Liver (tissue), 9 donors: ENCODE results near the gene MC4R. TPM values are rescaled to one million over a fixed set of nuclear protein-coding genes. Genes with fewer than 3 reads are reported as not detected.

Experiments
- DNase-seq: peaks from one replicate; pipeline ENCODE4 v3.0.0-alpha.2; 2017; ENCODE audit warnings: low spot score
- H3K27ac ChIP-seq, 2 donors: one replicate each; pipeline ENCODE4 v1.7.0; 2013; ENCODE audit warnings: inconsistent platforms in 2 of 2, low read length in 2 of 2, control low read depth in 1 of 2, low read depth in 1 of 2, mild to moderate bottlenecking in 1 of 2
- H3K27me3 ChIP-seq, 4 donors: one replicate each; pipeline versions ENCODE4 v1.6.1 to v1.7.0; 2013; ENCODE audit warnings: low read length in 3 of 4, inconsistent platforms in 1 of 4, mild to moderate bottlenecking in 1 of 4, moderate library complexity in 1 of 4; ENCODE audit not compliant: control insufficient read depth in 4 of 4, insufficient read depth in 4 of 4
- H3K36me3 ChIP-seq, 4 donors: one replicate each; pipeline versions ENCODE4 v1.6.1 to v1.7.0; 2013; ENCODE audit warnings: low read length in 3 of 4, mild to moderate bottlenecking in 3 of 4, low read depth in 1 of 4, moderate library complexity in 1 of 4; ENCODE audit not compliant: control insufficient read depth in 4 of 4, insufficient read depth in 3 of 4
- H3K4me1 ChIP-seq, 4 donors: one replicate each; pipeline versions ENCODE4 v1.6.1 to v1.7.0; 2013; ENCODE audit warnings: low read length in 3 of 4, mild to moderate bottlenecking in 3 of 4, moderate library complexity in 1 of 4; ENCODE audit not compliant: control insufficient read depth in 4 of 4, insufficient read depth in 4 of 4
- H3K4me3 ChIP-seq, 3 donors: one replicate each; pipeline versions ENCODE4 v1.6.1 to v1.7.0; 2013; ENCODE audit warnings: low read length in 3 of 3, control low read depth in 1 of 3, low read depth in 1 of 3, mild to moderate bottlenecking in 1 of 3
- H3K9ac ChIP-seq, 2 donors: one replicate each; pipeline ENCODE4 v1.7.0; 2013; ENCODE audit warnings: low read length in 2 of 2, mild to moderate bottlenecking in 2 of 2, moderate library complexity in 2 of 2, control low read depth in 1 of 2, low read depth in 1 of 2
- H3K9me3 ChIP-seq, 4 donors: one replicate each; pipeline versions ENCODE4 v1.6.1 to v1.7.0; 2013; ENCODE audit warnings: low read length in 3 of 4; ENCODE audit not compliant: control insufficient read depth in 4 of 4
- CTCF ChIP-seq: fragments of 150-350 bp; IDR thresholded peaks from 2 replicates; pipeline ENCODE4 v1.5.1; 2017; ENCODE audit warnings: improper control_type of control experiment, low read depth, low read length; ENCODE audit not compliant: missing input control
- EGR1 ChIP-seq, 2 donors: IDR thresholded peaks; 2 replicates each; pipeline ENCODE4 v1.6.1; 2016 to 2018; ENCODE audit warnings: antibody characterized with exemption in 2 of 2, low read depth in 2 of 2
- FOXA1 ChIP-seq: IDR thresholded peaks from 2 replicates; pipeline ENCODE4 v1.6.1; 2016; ENCODE audit warnings: antibody characterized with exemption
- FOXA2 ChIP-seq: IDR thresholded peaks from 2 replicates; pipeline ENCODE4 v1.6.1; 2016; ENCODE audit warnings: antibody characterized with exemption
- GABPA ChIP-seq, 2 donors: IDR thresholded peaks in 1 of 2; conservative IDR thresholded peaks in 1 of 2; 2 replicates each; pipeline ENCODE4 v1.6.1; 2016; ENCODE audit warnings: antibody characterized with exemption in 2 of 2, mild to moderate bottlenecking in 1 of 2, moderate library complexity in 1 of 2
- HNF4A ChIP-seq, 2 donors: conservative IDR thresholded peaks; 2 replicates each; pipeline ENCODE4 v1.6.1; 2016; ENCODE audit warnings: antibody characterized with exemption in 2 of 2, mild to moderate bottlenecking in 2 of 2
- HNF4G ChIP-seq: IDR thresholded peaks from 2 replicates; pipeline ENCODE4 v1.6.1; 2016; ENCODE audit warnings: antibody characterized with exemption
- JUND ChIP-seq, 2 donors: IDR thresholded peaks; 2 replicates each; pipeline ENCODE4 v1.6.1; 2016; ENCODE audit warnings: antibody characterized with exemption in 2 of 2
- MAX ChIP-seq: IDR thresholded peaks from 2 replicates; pipeline ENCODE4 v1.6.1; 2016; ENCODE audit warnings: antibody characterized with exemption
- NR2F2 ChIP-seq: IDR thresholded peaks from 2 replicates; pipeline ENCODE4 v1.6.1; 2016; ENCODE audit warnings: antibody characterized with exemption
- RAD21 ChIP-seq, 2 donors: IDR thresholded peaks; 2 replicates each; pipeline ENCODE4 v1.6.1; 2016; ENCODE audit warnings: antibody characterized with exemption in 2 of 2, mild to moderate bottlenecking in 2 of 2
- RXRA ChIP-seq, 2 donors: IDR thresholded peaks; 2 replicates each; pipeline ENCODE4 v1.6.1; 2017 to 2018; ENCODE audit warnings: antibody characterized with exemption in 2 of 2, mild to moderate bottlenecking in 1 of 2
- SP1 ChIP-seq: IDR thresholded peaks from 2 replicates; pipeline ENCODE4 v1.6.1; 2018; ENCODE audit warnings: antibody characterized with exemption, mild to moderate bottlenecking
- TAF1 ChIP-seq: conservative IDR thresholded peaks from 2 replicates; pipeline ENCODE4 v1.6.1; 2016; ENCODE audit warnings: antibody characterized with exemption, mild to moderate bottlenecking
- YY1 ChIP-seq: IDR thresholded peaks from 2 replicates; pipeline ENCODE4 v1.6.1; 2016; ENCODE audit warnings: antibody characterized with exemption, mild to moderate bottlenecking
- WGBS: extraction: QIAGEN DNeasy Blood & Tissue Kit; methylation state at CpG from one replicate; pipeline ENCODE4 v1.1.7; 2013; 5-methylcytosine and 5-hydroxymethylcytosine counted together
- polyA plus RNA-seq, 2 donors: library from polyadenylated mRNA; stranded (reverse) in 1 of 2; unstranded in 1 of 2; fragments of 200-250 nt in 1 of 2; fragments of >200 nt in 1 of 2; fragmentation: Nextera tagmentation in 1 of 2; extraction: Ambion mirVana in 1 of 2; gene quantifications; one replicate each; pipeline versions ENCODE4 v1.2.1 to v1.2.3, GENCODE V29; 2013 to 2015
- total RNA-seq, 2 donors: library from RNA; depleted of rRNA; stranded (reverse); fragments of >200 nt; gene quantifications; one replicate each; pipeline ENCODE4 v1.2.3, GENCODE V29; 2014
- TF ChIP-seq, protein P1 (sequence below): IDR thresholded peaks from 2 replicates; pipeline ENCODE4 v1.6.1; 2016; ENCODE audit warnings: antibody characterized with exemption
- TF ChIP-seq, protein P2 (sequence below): IDR thresholded peaks from 2 replicates; pipeline ENCODE4 v1.6.1; 2016; ENCODE audit warnings: antibody characterized with exemption, mild to moderate bottlenecking
- TF ChIP-seq, protein P3 (sequence below): IDR thresholded peaks from 2 replicates; pipeline ENCODE4 v1.6.1; 2016; ENCODE audit warnings: antibody characterized with exemption
- donor health status: healthy.
- donor health status: healthy.
- donor health status: healthy.
- donor health status: healthy.
- donor health status: healthy.

MC4R gene
- total and polyA plus RNA-seq, 4 donors = not detected

DNA sequence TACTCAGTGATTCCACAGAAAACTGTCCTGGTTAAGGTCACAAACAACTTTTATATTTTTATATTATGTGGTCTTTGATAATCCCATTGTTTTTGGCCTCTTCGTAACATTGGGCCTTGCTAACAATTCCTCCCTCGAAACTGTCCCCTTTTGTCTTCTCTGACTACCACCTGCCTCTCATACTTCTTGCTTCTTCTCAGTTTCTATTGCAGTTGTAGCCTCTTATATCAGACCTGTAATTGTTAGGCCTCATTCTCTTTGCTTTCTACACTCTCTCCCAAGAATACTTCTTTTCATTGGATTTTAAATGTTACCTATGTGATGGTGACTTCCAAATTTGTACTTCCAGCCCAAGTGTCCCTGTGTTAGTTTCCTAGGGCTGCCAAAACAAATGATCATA is 44.7 kb downstream of the MC4R start:
- H3K4me1 ChIP-seq = no peaks in the 10 kb centered on the region
- no peak overlapping the region for H3K4me3 ChIP-seq
- no peaks in the 10 kb centered on the region for H3K36me3 ChIP-seq
- H3K27me3 ChIP-seq = no peaks in the 10 kb centered on the region
- TF ChIP-seq FOXA2 = no peak
- TF ChIP-seq CTCF = no peak
- TF ChIP-seq NR2F2 = no peak
- TF ChIP-seq, protein P1, sequence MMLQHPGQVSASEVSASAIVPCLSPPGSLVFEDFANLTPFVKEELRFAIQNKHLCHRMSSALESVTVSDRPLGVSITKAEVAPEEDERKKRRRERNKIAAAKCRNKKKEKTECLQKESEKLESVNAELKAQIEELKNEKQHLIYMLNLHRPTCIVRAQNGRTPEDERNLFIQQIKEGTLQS = no peak
- TF ChIP-seq RXRA (IDR thresholded peaks at IDR 0.05) = no peak
- TF ChIP-seq JUND (IDR thresholded peaks at IDR 0.05) = no peak
- TF ChIP-seq GABPA (IDR thresholded peaks at IDR 0.05 in 1 of 2, conservative IDR thresholded peaks at IDR 0.05 in 1 of 2) = no peak
- TF ChIP-seq MAX = no peak
- TF ChIP-seq, protein P2, sequence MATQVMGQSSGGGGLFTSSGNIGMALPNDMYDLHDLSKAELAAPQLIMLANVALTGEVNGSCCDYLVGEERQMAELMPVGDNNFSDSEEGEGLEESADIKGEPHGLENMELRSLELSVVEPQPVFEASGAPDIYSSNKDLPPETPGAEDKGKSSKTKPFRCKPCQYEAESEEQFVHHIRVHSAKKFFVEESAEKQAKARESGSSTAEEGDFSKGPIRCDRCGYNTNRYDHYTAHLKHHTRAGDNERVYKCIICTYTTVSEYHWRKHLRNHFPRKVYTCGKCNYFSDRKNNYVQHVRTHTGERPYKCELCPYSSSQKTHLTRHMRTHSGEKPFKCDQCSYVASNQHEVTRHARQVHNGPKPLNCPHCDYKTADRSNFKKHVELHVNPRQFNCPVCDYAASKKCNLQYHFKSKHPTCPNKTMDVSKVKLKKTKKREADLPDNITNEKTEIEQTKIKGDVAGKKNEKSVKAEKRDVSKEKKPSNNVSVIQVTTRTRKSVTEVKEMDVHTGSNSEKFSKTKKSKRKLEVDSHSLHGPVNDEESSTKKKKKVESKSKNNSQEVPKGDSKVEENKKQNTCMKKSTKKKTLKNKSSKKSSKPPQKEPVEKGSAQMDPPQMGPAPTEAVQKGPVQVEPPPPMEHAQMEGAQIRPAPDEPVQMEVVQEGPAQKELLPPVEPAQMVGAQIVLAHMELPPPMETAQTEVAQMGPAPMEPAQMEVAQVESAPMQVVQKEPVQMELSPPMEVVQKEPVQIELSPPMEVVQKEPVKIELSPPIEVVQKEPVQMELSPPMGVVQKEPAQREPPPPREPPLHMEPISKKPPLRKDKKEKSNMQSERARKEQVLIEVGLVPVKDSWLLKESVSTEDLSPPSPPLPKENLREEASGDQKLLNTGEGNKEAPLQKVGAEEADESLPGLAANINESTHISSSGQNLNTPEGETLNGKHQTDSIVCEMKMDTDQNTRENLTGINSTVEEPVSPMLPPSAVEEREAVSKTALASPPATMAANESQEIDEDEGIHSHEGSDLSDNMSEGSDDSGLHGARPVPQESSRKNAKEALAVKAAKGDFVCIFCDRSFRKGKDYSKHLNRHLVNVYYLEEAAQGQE = no peak
- TF ChIP-seq RAD21 (IDR thresholded peaks at IDR 0.05) = no peak
- TF ChIP-seq HNF4G = no peak
- no peak for TF ChIP-seq TAF1
- TF ChIP-seq EGR1 (IDR thresholded peaks at IDR 0.05; ENCODE audit: low read depth in 2 of 2) = no peak
- no peak for TF ChIP-seq SP1
- no peak for TF ChIP-seq HNF4A (conservative IDR thresholded peaks at IDR 0.05)
- TF ChIP-seq FOXA1 = no peak
- TF ChIP-seq, protein P3, sequence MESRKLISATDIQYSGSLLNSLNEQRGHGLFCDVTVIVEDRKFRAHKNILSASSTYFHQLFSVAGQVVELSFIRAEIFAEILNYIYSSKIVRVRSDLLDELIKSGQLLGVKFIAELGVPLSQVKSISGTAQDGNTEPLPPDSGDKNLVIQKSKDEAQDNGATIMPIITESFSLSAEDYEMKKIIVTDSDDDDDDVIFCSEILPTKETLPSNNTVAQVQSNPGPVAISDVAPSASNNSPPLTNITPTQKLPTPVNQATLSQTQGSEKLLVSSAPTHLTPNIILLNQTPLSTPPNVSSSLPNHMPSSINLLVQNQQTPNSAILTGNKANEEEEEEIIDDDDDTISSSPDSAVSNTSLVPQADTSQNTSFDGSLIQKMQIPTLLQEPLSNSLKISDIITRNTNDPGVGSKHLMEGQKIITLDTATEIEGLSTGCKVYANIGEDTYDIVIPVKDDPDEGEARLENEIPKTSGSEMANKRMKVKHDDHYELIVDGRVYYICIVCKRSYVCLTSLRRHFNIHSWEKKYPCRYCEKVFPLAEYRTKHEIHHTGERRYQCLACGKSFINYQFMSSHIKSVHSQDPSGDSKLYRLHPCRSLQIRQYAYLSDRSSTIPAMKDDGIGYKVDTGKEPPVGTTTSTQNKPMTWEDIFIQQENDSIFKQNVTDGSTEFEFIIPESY = no peak
- no peak for TF ChIP-seq YY1
- 80% methylated on average over 2 of the region's 2 CpGs for WGBS
- H3K27ac ChIP-seq = no peak overlapping the region
- no peak for DNase-seq
- H3K9ac ChIP-seq = no peak overlapping the region
- peaks cover 0 to 4% (median 1%) of the 10 kb centered on the region in 4 donors for H3K9me3 ChIP-seq
